Activated T-helper 9 cell treated with anti-CD3 and anti-CD28 coated beads, Interleukin-2, amount 50 U/mL, for 16 hours (primary cell): Measurements from ENCODE around the gene CRACR2B.

Experiments
- DNase-seq: peaks from one replicate; pipeline ENCODE4 v3.0.0-alpha.2; 2020; ENCODE audit warnings: low read depth

The CRACR2B gene

GRCh38 chr11:827146-827896 is 398 bp upstream of the CRACR2B start:
- no peak for DNase-seq

GRCh38 chr11:828506-829175 is 922 bp downstream of the CRACR2B start:
- DNase-seq: no peak

GRCh38 chr11:829176-829846 is 1.6 kb downstream of the CRACR2B start:
- no peak for DNase-seq

GRCh38 chr11:829847-830294 is 2.2 kb downstream of the CRACR2B start:
- no peak for DNase-seq

- no peak for DNase-seq
These were observed 2.8 kb downstream of the CRACR2B start for GRCh38 chr11:830295-831117.

GRCh38 chr11:831118-831864 is 3.6 kb downstream of the CRACR2B start:
- no peak for DNase-seq

GRCh38 chr11:831961-832528 is 4.3 kb downstream of the CRACR2B start:
- DNase-seq: no peak

GRCh38 chr11:832529-833113 is 4.9 kb downstream of the CRACR2B start, which contains the start of gene CD151:
Gene CD151 (plus strand): TSS chr11:832952. CDS start chr11:836070, 3,118 bp downstream.
- no peak for DNase-seq

- DNase-seq: no peak
These were observed 5.5 kb downstream of the CRACR2B start for GRCh38 chr11:833114-833791.

GRCh38 chr11:833849-834311 is 6.2 kb downstream of the CRACR2B start:
- DNase-seq: no peak

GRCh38 chr11:834371-835316 is 6.9 kb downstream of the CRACR2B start:
- DNase-seq: no peak

- no peak for DNase-seq
These were observed 8.6 kb downstream of the CRACR2B start for GRCh38 chr11:836274-836673.

GRCh38 chr11:836700-837099 is 9.0 kb downstream of the CRACR2B start:
- no peak for DNase-seq

- DNase-seq: no peak
These were observed 9.7 kb downstream of the CRACR2B start for GRCh38 chr11:837189-837989.

GRCh38 chr11:837990-838307 is 10.2 kb downstream of the CRACR2B start:
- DNase-seq: no peak

- no peak for DNase-seq
These were observed 10.9 kb downstream of the CRACR2B start for GRCh38 chr11:838441-839279.

GRCh38 chr11:839280-839623 is 11.5 kb downstream of the CRACR2B start:
- DNase-seq: no peak
